GM18499 (cell line): Measurements from ENCODE around the gene KRT35.

Source experiments
- ATAC-seq: cut with Tn5 transposase; IDR thresholded peaks from one replicate; pipeline ENCODE4 v1.9.1; 2021; ENCODE audit warnings: moderate number of reproducible peaks; ENCODE audit not compliant: insufficient read depth, unreplicated experiment

Gene KRT35

DNA sequence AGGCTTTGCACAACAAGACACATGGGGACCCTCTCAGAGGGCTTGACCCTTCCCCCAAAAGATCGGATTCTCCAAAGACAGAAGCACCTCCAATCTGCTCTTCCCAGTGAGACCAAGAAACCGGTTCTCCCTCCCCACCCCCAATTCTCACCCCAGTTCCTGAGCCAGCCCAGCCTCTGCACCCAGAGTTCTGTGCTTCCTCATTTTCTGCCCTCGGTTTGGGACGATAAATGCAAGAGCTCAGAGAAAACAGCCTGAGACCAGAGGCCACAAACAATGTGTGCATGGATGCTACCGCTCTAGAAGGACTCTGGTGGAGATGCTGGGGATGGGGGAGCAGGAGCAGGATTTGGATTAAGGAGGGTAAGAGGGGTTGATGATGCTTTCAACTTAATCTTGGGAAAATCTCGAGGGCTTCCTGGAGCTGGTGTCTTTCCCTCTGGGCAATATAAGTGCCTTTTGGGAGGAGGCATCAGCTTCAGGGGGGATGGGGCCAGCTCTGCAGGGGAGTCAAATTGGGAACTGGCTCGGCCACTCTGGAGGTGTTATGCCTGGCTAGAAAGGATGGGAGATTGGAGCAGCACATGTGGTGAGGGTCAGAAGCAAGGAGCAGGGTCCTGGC lies 31.7 kb upstream of the KRT35 start:
- ATAC-seq, result no peak

DNA sequence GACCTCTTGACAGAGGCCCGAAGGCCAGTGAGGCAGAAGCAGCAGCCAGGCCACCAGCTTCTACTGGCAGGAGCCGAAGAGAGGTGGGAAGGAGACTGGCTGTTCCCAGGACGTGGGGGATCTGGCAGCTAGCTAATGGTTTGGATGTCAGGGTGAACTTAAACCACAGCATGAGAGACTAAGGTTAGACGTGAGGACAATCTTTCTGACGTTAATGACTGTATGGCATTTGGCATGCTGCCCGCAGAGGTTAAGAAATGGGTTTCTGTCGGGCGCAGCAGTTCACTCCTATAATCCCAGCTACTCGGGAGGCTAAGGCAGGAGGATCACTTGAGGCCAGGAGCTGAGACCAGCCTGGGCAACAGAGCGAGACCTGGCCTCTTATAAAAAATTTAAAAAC lies 30.8 kb upstream of the KRT35 start:
- ATAC-seq, result no peak

DNA sequence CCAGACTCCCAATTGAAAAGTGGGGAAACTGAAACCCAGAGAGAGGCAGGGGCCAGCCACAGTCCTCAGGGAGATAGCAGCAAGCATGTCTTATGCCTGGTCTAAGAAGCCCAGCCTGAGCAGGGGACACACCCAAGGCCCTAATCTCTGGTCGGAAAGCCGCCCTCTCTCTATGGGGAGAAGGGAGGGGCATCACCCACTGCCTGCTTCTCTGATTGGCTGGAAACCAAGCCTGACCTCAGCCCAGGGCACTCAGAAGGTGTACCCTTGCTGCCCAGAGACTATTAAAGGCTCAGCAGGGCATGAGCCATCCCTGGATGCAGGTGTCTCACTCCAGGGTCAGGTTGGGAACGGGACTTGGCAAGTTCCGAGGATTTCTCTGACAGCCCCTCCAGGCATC lies 30.2 kb upstream of the KRT35 start:
- no peak for ATAC-seq

DNA sequence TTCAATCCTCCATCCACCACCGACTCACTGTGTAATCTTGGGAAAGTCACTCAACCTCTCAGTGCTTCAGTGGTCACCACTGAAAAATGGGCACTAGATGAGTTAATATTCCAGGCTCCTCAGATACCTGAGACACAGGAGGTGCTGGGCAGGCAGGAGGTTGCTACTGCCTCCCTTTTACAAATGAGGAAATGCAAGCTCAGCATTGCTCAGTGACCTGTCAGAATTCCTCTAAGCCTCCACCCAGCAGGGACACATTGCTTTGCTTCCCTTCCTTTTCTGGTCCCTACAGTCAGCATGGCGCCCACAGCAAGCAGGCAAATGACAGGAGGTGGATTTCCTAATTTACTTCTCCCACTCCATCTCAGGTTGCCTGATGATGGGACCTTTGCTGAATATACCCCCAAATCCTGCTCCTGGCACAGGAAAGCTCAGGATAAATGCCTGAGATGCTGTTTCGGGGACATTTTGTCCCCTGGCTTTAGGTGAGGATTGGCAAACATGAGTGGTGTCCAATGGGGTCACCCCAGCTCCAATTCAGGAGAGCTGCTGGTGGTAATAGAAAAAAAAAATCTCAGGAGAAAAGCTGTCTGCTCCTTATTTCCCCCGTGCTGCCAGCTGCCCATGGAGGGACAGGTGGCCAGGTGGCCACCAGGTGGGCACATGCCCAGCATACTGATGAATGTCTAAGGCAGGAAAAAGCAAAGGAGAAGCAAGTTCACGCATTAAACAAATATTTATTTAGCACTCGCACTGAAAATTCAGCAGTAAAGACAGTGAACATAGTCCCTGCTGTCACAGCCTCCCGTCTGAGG lies 29.5 kb upstream of the KRT35 start:
- ATAC-seq, result no peak

DNA sequence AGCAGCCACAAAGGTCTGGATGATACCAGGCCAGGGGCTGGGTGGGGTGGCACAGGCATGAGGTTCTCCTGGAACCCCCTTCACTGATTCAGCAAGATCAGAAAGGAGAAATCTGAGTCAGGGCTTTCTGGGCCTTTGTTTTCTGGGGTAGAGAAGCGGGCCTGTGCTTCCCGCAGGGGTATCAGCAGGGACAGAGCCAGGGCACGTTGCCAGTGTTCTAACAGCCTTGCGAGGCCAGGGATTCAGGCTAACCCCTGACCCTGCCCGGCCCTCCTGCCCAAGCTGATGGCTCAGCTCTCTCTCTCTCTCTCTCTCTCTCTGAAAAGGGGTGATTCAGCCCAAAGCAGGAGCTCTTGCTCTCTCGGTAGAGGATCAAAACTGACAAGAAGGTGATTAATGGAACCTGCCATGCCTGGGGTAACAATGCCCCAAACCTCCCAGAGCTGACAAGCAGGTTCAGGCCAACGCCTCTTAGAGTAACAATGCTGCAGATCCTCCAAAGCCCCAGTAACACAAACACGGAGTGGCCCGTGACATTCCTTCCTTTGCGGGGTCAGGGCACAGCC lies 26.4 kb upstream of the KRT35 start:
- no peak for ATAC-seq

DNA sequence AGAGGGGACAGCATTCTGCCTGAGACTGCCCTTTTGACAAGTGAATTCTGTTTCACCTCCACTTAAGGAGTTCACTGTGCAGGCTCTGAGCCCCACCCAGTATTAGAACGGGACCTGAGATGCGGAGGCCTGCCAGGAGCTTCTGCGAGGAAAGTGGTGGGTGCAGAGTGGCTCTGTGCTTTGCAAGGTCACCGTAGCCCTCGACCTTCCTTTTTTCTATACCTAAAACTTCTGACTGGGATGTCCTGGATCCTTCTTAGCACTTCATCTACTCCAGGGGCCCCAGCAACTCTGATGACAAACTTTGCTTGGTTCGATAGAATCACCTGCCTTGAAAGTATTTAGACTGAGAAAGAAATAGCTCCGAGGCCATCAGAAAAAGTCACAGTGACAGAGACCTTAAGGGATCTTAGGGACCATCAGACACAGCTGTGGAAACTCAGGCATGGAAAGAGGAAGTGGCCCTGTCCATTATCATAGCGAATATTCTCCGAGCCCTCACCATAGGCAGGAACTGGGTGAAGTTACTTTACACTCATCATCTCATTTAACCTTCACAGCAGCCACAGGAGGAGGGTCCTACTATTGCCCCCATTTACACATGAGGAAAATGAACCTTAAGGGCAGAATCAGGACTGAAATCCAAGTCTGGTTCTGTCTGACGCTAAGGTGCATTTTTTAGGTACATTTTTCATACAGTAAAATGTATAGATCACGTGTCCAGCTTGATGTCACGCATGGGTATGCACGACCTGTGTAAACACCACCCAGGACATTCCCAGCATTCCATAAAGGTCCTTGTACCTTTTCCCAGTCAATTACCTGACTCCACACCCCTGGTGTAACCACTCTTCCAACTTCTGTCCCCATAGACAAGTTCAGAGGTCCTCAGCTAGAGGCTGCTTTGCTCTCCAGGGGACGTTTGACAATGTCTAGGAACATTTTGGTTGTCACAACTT lies 25.1 kb upstream of the KRT35 start:
- ATAC-seq, result no peak

DNA sequence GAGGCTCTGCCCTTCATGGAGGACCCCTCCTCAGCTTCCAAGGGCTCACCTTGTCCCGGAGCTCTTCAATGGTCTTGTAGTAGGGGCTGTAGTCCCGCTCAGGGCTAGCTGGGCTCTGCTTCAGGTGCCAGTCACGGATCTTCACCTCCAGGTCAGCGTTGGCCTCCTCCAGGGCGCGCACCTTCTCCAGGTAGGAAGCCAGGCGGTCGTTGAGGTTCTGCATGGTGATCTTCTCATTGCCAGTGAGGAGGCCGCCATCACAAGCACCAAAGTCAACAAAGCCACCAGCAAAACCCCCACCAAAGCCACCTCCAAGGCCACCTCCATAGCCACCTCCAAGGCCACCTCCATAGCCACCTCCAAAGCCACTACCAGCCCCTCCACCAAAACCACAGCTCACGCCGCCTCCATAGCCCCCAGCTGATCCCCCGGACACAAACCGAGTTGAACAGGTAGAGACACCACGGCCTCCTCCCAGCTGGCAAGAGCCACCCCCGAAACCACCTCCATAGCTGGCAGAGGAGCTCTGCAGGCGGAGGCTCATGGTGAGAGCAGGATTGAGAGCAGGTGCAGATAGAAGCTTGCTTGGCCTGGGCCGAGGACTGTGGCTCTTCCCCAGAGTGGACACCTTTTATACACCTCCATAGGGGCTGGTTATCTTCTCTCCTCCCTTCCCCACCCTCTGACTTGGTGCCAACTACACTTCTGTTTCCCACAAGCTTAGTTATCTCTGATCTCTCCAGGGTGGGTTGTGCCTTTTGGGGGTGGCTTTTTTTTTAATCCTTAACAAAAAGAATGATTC lies 24.3 kb upstream of the KRT35 start, which contains the start of gene KRT13:
TSS of gene KRT13 (minus strand) at position 606 of the 802 bp plus-strand sequence. CDS start at position 544, 62 bp downstream.
- no peak for ATAC-seq

DNA sequence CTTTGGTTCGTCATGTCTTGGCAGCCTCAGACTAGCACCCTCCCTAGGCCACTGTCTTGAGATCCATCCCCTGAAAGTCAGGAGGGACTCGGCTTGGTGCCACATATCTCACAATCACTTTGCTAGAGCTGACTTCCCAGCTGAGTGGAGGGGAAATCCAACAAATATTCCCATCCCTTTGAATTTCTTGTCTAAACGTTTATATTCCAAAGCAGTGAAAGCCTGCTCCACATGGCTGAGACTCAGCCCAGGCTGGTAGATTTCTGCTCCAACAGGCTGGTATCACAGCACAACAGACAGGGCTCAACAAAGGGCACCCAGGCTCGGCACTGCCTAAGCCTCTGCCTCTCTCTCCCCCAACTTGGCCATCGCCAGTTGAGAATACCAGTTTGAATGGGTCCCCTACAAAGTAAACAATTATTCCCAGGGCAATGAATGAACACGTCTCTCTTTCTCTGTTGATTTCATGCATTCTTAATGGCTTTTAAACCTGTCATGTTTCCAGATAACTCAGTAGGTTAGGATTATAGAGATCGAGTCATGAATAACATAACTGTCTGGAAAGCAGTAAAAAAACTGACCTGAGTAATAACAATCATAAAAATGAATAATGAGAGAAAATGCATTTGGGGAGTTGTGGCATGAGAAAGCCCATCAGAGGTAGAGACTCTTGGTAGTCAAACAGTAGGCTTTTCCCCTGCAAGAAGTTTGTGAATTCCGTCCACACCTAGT lies 23.5 kb upstream of the KRT35 start:
- ATAC-seq, result no peak

DNA sequence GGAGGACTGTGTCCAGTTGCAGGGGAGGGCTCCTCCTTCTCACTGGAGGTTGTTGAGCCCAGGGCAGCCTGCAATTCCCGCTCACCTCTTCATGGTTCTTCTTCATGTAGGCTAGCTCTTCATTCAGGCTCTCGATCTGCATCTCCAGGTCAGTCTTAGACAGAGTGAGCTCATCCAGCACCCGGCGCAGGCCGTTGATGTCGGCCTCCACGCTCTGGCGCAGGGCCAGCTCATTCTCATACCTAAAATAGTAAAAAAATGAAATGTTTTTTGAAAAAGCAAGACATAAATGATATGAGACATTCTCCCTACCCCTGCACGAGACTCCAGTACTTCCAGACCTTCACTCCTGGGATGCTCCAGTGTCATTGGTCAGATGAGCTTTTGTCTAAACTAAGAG lies 22.3 kb upstream of the KRT35 start:
- ATAC-seq, result no peak

DNA sequence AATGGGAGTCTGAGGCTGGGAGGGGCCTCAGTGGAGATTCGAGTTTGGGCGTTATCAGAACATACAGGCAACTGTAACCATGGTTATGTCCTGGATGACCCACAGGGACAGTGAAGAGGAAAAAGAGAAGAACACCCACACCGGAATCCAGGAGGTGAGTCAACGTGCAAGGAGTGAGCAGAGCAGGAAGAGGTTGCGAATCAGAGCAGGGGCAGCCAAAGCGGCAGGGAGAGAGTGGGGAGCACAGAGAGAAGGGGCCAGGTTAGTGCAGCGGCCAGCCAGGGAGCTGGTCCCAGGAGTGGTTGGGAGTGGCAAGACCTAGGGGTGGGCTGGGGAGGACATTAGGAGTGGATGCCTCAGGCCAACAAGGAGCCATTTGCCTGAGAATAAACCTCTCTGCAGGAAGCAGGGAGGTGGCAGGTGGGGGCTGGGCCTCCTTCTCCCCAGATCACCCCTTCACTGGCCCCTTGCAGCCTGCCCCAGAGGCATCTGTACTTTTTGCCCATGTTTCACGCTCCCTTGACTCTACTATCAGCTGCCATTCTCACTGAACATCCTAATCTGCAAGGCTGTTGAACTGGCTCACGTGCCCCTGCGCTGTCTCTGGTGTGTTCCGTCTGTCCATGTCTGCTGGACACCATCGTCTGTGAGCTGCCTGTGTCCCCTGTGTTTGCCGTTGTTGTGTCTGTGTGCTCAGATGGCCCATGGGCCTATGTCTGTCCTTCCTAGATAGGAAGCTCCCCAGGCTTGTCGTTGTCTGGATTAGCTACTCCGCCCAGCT lies 19.4 kb upstream of the KRT35 start:
- no peak for ATAC-seq

DNA sequence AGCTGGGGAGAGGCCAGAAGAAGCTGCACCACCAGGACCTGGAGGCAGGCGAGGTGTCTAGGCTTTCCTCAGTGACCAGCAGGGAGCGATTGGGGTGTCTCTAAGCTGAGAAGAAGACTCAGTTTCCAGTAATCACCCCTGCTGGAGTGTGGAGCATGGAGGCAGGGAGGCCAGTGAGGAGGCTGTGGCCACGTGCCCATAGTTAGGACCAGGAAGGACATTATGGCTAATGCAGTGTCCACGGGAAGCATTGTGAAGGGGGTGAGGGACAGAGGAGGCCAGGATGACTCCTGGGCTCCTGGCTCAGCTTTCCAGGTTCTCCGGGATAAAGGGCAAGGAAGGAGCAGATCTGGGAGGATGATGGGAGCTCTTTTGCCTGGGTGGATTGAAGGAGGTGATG lies 18.8 kb upstream of the KRT35 start:
- ATAC-seq, result no peak

DNA sequence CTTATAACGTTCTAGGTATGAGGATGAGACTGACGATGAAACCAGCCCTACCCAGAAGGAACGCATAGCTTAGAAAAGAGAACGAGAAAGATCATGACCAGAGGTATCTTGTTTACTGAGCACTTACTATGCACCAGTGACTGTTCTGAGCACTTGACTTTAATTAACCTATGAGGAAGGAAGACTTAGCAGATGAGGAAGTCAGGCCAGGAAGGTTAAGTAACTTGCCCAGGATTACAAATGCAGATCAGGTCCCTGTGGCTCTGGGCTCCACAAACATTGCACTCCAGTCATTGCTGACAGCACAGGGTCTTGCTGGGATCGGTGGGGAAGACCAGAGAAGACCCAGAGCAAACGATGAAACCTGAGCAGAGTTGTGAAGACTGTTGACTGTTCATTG lies 17.3 kb upstream of the KRT35 start:
- no peak for ATAC-seq

DNA sequence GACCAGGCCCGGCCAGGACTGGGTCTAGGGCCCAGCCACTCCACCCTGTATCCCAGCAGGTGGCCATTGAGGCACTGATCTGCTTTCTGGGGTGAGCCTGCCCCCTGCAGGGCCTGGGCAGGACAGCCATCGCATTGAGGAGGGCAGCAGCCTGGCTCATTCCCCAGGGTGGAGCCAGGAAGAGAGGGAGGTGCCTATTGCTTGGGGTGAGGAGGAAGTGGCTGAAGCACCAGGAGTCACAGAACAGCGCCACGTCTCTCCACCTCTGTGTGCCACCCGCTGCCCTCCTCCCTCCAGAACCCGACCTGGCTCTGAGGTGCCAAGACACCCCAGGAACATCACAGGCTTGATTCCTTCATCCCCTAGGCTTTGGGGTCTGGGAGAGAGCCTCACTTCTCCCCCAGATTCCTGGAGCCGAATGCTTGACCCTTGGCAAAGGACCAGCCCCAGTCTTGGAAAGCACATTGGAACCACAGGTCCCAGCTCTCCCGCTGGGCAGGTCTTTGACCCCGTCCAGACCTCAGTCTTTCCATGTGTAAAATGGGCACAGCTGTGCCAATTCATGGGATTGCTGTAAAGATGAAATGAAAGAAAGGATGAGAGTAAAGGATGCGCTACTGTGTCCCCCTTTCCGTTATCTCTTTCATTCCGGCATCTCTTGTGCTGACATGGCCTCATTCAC lies 16.0 kb upstream of the KRT35 start:
- ATAC-seq, result no peak

DNA sequence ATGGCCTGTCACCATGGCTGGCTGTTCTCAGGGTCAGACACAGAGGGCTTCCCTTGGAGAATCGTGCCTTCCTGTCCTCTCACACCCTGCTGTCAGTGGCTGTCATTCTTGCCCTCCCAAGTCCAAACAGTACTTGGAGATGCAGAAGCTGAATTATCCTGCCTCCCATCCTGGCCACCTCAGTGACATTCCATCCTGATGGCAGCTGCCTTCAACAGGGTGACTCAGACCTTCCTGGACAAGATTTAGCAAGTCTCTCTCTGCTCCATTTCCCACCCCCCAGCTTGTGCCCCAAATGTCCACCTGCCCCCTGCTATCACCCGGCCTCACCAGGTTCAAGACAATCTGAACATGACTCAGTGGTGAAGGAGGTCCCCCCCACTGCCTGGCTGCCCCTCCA lies 13.6 kb upstream of the KRT35 start:
- ATAC-seq, result no peak

DNA sequence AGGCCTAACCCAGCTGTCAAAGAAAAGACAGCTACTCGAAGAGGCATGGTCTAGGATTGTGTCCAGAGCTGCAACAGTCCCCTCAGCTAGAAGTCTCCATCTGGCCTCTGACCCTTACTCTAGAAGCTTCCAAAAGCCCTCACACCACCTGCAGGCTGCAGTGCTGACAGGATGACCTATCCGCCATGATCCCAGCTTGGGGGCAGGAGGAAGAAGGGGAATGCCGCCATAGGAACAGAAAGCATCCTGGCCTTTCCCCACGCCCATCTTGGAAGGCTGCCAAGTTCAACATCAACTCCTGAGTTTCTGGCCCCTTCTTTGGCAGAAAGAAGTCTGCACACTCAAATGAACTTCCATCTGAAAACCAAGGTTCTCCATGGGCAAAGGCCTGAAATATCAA lies 11.8 kb upstream of the KRT35 start:
- ATAC-seq, result no peak

DNA sequence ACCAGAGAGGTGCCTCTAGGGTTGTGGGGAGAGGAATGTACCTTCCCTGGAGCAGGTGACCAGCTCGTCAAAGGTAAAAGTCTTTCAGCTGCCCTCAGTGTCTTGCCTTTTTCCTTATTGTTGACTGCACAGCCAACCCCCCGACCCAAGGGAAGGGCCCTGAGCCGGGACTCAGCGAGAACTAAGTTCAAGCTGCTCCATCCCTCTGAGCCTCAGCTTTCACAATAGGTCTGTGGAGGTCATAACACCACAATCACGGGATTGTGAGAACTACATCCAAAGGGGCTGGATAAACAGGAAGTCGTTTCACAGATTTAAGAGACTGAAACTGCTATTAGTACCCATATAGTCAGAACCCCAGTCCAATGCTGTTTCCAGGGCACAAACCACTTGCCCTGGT lies 11.4 kb upstream of the KRT35 start:
- ATAC-seq, result no peak

DNA sequence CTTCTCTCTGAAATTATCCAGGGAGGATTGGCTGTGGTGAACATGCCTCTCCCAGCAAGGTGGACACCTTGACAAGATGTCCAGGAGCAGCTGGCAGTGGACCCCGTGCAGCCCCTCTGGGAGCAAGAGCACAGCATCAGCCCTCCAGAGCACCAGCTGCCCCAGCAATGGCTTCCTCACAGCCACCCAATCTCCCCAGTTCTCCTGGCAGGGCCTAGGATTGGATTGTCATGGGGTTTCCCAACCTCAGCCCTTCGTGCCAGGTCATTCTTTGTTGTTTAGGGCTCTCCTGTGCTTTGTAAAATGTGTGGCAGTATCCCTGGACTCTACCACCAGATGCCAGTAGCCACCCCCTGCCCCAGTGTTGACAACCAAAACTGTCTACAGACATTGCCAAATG lies 10.5 kb upstream of the KRT35 start:
- no peak for ATAC-seq
